ENCODE measurements around the gene ENPP3. TPM values are rescaled to one million over a fixed set of nuclear protein-coding genes. Genes with fewer than 3 reads are reported as not detected.

Gene ENPP3
- total and polyA plus RNA-seq, 7 experiments from 2014 or later: 0.15 to 7.1 (median 0.39) TPM

DNA sequence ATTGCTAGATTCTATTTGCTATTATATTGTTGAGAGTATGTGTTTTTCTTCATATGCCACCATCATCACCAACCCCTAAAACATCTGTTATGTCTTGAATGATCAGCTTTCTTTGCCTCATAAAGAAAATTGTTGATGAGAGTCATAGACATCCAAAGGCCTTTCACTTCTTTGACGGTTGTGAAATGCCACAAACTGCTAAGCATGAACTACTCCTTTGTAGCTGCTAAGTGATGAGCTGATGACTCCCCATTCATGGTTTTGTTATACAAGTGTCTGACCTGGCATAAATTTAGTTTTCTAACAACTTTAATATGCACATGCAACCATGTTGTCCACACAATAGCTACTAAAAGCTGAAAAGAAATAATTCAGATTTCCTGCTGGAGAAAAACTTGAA is 8.4 kb upstream of the ENPP3 start:
- H3K36me3 ChIP-seq (ENCODE audit: control insufficient read depth in 2 of 3, insufficient read depth in 3 of 3, low read length in 3 of 3): peaks cover 3 to 18% (median 10%) of the 10 kb centered on the region in 3 experiments
- no peaks in the 10 kb centered on the region for H3K27me3 ChIP-seq (ENCODE audit: control insufficient read depth in 2 of 2, insufficient read depth in 2 of 2, low read length in 2 of 2)
- peak overlapping the region; percentile 68 to 95 (median 94) for H3K27ac Mint-ChIP-seq
- no peaks in the 10 kb centered on the region for H3K9me3 ChIP-seq (ENCODE audit: control insufficient read depth in 2 of 3, low read length in 3 of 3)
- H3K4me1 ChIP-seq (ENCODE audit: control insufficient read depth in 2 of 2, insufficient read depth in 2 of 2, low read length in 2 of 2): peaks cover 16 to 18% of the 10 kb centered on the region in 2 donors
- H3K4me3 Mint-ChIP-seq: peak overlapping the region; percentile 95 to 100 (median 98)
- POLR2A ChIA-PET: interaction anchor here (1.1 to 1.9 kb wide), 5 partner anchors 10 to 453 kb away, joined by 3 to 10 read pairs (median 5); no protein-coding TSS in a partner anchor
- H3K4me3 ChIP-seq (ENCODE audit: low read length): peak overlapping the region; percentile 92
- peak overlapping the region; percentile 75 for H3K27ac ChIP-seq (ENCODE audit: low read depth, low read length)
- ATAC-seq (no peak), DNase-seq (peak in 2 of 9 donors; percentile 5 to 8)
- intact Hi-C loops (cut with micrococcal nuclease): loop anchor here (1.0 to 5.0 kb wide), 22 partner anchors 94 to 1881 kb away; partner anchors contain the start of genes AKAP7 (in 2 of the 2), EPB41L2 (in 2 of the 2), L3MBTL3 (in 1 of the 2) and RPS12 (in 1 of the 2)
- H3K36me3 Mint-ChIP-seq: peaks cover 0 to 9% (median 2%) of the 10 kb centered on the region in 5 donors
- H3K4me1 Mint-ChIP-seq: peaks cover 16 to 49% (median 43%) of the 10 kb centered on the region in 7 donors
- CTCF ChIA-PET: interaction anchor here (0.8 to 3.9 kb wide), 19 partner anchors 8 to 1528 kb away, joined by 3 to 29 read pairs (median 4); partner anchors contain the start of genes AKAP7 and ENPP3
- H3K27me3 Mint-ChIP-seq: peaks cover 0 to 5% (median 0%) of the 10 kb centered on the region in 5 donors
- no peaks in the 10 kb centered on the region for H3K9me3 Mint-ChIP-seq

- H3K27ac ChIP-seq (ENCODE audit: low read depth, low read length): no peak overlapping the region
- peaks cover 16 to 18% of the 10 kb centered on the region in 2 donors for H3K4me1 ChIP-seq (ENCODE audit: control insufficient read depth in 2 of 2, insufficient read depth in 2 of 2, low read length in 2 of 2)
- Mint-ChIP-seq H3K27me3 (peaks cover 0 to 5% (median 0%) of the 10 kb centered on the region in 5 donors), H3K27ac (peak overlapping the region in 7 of 9 donors; percentile 5 to 95 (median 93)), H3K4me1 (peaks cover 16 to 49% (median 42%) of the 10 kb centered on the region in 7 donors), H3K36me3 (peaks cover 0 to 6% (median 2%) of the 10 kb centered on the region in 5 donors), H3K4me3 (peak overlapping the region in 6 of 10 donors; percentile 95 to 99 (median 98)), H3K9me3 (no peaks in the 10 kb centered on the region)
- no peak for ATAC-seq
- intact Hi-C loops (cut with micrococcal nuclease): loop anchor here (2.0 to 5.0 kb wide), 12 partner anchors 111 to 1882 kb away; partner anchors contain the start of genes AKAP7 (in 1 of the 2), EPB41L2 (in 1 of the 2), L3MBTL3 (in 1 of the 2) and RPS12 (in 1 of the 2)
- no peaks in the 10 kb centered on the region for H3K27me3 ChIP-seq (ENCODE audit: control insufficient read depth in 2 of 2, insufficient read depth in 2 of 2, low read length in 2 of 2)
- no peak for DNase-seq
- H3K4me3 ChIP-seq (ENCODE audit: low read length): no peak overlapping the region
- H3K36me3 ChIP-seq (ENCODE audit: control insufficient read depth in 2 of 3, insufficient read depth in 3 of 3, low read length in 3 of 3): peaks cover 0 to 10% (median 2%) of the 10 kb centered on the region in 3 experiments
- no peaks in the 10 kb centered on the region for H3K9me3 ChIP-seq (ENCODE audit: control insufficient read depth in 2 of 3, low read length in 3 of 3)
- CTCF ChIA-PET: interaction anchor here (1.4 to 3.9 kb wide), 2 partner anchors 110 to 744 kb away, joined by 10 to 29 read pairs; no protein-coding TSS in a partner anchor
- POLR2A ChIA-PET: interaction anchor here (1.6 kb wide), 1 partner anchor 97 kb away, joined by 5 read pairs; no protein-coding TSS in a partner anchor
Observed at GRCh38 chr6:131629651-131630050, 7.5 kb upstream of the ENPP3 start.

- POLR2A ChIA-PET: no interaction called here
- Histone ChIP-seq H3K36me3 (ENCODE audit: control insufficient read depth in 2 of 3, insufficient read depth in 3 of 3, low read length in 3 of 3) (peaks cover 0 to 4% (median 0%) of the 10 kb centered on the region in 3 experiments), H3K4me1 (ENCODE audit: control insufficient read depth in 2 of 2, insufficient read depth in 2 of 2, low read length in 2 of 2) (peaks cover 11 to 15% of the 10 kb centered on the region in 2 donors), H3K9me3 (ENCODE audit: control insufficient read depth in 2 of 3, low read length in 3 of 3) (no peaks in the 10 kb centered on the region), H3K4me3 (ENCODE audit: low read length) (no peak overlapping the region), H3K27me3 (ENCODE audit: control insufficient read depth in 2 of 2, insufficient read depth in 2 of 2, low read length in 2 of 2) (no peaks in the 10 kb centered on the region), H3K27ac (ENCODE audit: low read depth, low read length) (no peak overlapping the region)
- H3K4me1 Mint-ChIP-seq: peaks cover 14 to 39% (median 34%) of the 10 kb centered on the region in 7 donors
- intact Hi-C loops (cut with micrococcal nuclease): no loop called here
- H3K9me3 Mint-ChIP-seq: no peaks in the 10 kb centered on the region
- peaks cover 0 to 4% (median 0%) of the 10 kb centered on the region in 5 donors for H3K36me3 Mint-ChIP-seq
- H3K4me3 Mint-ChIP-seq: peak overlapping the region in 1 of 10 donors; percentile 29
- DNase-seq (no peak), ATAC-seq (no peak)
- CTCF ChIA-PET: interaction anchor here (0.6 to 1.3 kb wide), 4 partner anchors 98 to 576 kb away, joined by 3 to 4 read pairs (median 3); no protein-coding TSS in a partner anchor
- H3K27me3 Mint-ChIP-seq: peaks cover 0 to 5% (median 0%) of the 10 kb centered on the region in 5 donors
- peak overlapping the region in 2 of 9 donors; percentile 34 to 36 for H3K27ac Mint-ChIP-seq
Observed at GRCh38 chr6:131631625-131632289, 5.3 kb upstream of the ENPP3 start.

DNA sequence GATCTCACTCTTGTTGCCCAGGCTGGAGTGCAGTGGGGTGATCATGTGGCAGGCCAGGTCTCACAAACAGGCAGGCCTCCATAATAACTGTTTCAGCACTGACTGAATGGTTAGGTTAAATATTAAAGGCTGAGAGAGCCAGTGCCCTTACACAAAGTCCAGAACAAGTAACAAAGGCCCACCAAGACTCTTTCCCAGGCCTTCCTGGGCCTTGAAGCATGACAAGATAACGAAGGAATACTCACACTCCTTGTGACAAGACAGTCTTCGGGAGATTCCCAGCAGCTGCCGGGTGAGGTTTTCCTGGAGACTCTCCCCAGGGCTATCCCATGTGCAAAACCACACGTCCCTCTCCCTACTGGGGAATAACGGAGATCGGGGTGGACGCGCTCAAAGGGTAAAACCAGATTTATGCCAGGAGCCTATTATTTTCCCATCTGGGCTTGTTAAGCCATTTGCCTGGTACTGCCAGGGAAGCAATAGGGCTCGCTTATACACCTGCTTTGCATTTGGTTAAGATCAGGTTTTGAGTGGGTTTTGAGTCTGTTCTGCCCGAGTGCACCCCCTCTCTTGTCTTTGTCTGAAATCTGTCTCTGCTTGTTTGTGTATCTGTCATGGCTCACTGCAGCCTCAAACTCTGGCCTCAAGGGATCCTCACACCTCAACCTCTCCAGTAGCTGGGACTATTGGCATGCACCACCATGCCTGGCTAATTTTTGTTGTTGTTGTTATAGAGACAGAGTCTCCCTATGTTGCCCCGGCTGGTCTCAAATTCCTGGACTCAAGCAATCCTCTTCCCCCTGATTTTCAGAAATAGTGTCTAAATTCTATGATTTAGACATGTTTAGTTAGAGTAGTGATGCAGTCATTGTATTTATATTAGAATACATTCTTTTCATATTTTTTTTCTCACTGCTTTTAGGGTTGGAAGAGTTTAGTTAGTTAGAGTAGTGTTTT is 1.4 kb upstream of the ENPP3 start:
- Histone ChIP-seq H3K27ac (ENCODE audit: low read depth, low read length) (no peak overlapping the region), H3K27me3 (ENCODE audit: control insufficient read depth in 2 of 2, insufficient read depth in 2 of 2, low read length in 2 of 2) (no peaks in the 10 kb centered on the region), H3K9me3 (ENCODE audit: control insufficient read depth in 2 of 3, low read length in 3 of 3) (no peaks in the 10 kb centered on the region), H3K4me3 (ENCODE audit: low read length) (no peak overlapping the region), H3K4me1 (ENCODE audit: control insufficient read depth in 2 of 2, insufficient read depth in 2 of 2, low read length in 2 of 2) (no peaks in the 10 kb centered on the region), H3K36me3 (ENCODE audit: control insufficient read depth in 2 of 3, insufficient read depth in 3 of 3, low read length in 3 of 3) (no peaks in the 10 kb centered on the region)
- ATAC-seq (no peak), DNase-seq (no peak)
- Mint-ChIP-seq H3K9me3 (peaks cover 0 to 1% (median 0%) of the 10 kb centered on the region in 11 donors), H3K27me3 (peaks cover 0 to 5% (median 0%) of the 10 kb centered on the region in 5 donors), H3K36me3 (peaks cover 0 to 8% (median 0%) of the 10 kb centered on the region in 5 donors), H3K4me3 (no peak overlapping the region), H3K27ac (no peak overlapping the region), H3K4me1 (peaks cover 0 to 6% (median 0%) of the 10 kb centered on the region in 7 donors)
- POLR2A ChIA-PET: no interaction called here
- CTCF ChIA-PET: no interaction called here
- intact Hi-C loops (cut with micrococcal nuclease): no loop called here

- intact Hi-C loops (cut with micrococcal nuclease): no loop called here
- Mint-ChIP-seq H3K9me3 (peaks cover 0 to 1% (median 0%) of the 10 kb centered on the region in 11 donors), H3K4me1 (no peaks in the 10 kb centered on the region), H3K27me3 (peaks cover 0 to 3% (median 0%) of the 10 kb centered on the region in 5 donors), H3K4me3 (no peak overlapping the region), H3K36me3 (peaks cover 0 to 8% (median 0%) of the 10 kb centered on the region in 5 donors), H3K27ac (no peak overlapping the region)
- CTCF ChIA-PET: no interaction called here
- no peak overlapping the region for H3K27ac ChIP-seq (ENCODE audit: low read depth, low read length)
- DNase-seq (no peak), ATAC-seq (no peak)
- no peaks in the 10 kb centered on the region for H3K9me3 ChIP-seq (ENCODE audit: control insufficient read depth in 2 of 3, low read length in 3 of 3)
- no peaks in the 10 kb centered on the region for H3K36me3 ChIP-seq (ENCODE audit: control insufficient read depth in 2 of 3, insufficient read depth in 3 of 3, low read length in 3 of 3)
- POLR2A ChIA-PET: interaction anchor here (0.6 to 1.8 kb wide), 2 partner anchors 10 to 16 kb away, joined by 5 to 8 read pairs; partner anchors contain the start of gene MED23
- H3K4me3 ChIP-seq (ENCODE audit: low read length): no peak overlapping the region
- no peaks in the 10 kb centered on the region for H3K27me3 ChIP-seq (ENCODE audit: control insufficient read depth in 2 of 2, insufficient read depth in 2 of 2, low read length in 2 of 2)
- no peaks in the 10 kb centered on the region for H3K4me1 ChIP-seq (ENCODE audit: control insufficient read depth in 2 of 2, insufficient read depth in 2 of 2, low read length in 2 of 2)
Observed at GRCh38 chr6:131638013-131638412, 911 bp downstream of the ENPP3 start.

DNA sequence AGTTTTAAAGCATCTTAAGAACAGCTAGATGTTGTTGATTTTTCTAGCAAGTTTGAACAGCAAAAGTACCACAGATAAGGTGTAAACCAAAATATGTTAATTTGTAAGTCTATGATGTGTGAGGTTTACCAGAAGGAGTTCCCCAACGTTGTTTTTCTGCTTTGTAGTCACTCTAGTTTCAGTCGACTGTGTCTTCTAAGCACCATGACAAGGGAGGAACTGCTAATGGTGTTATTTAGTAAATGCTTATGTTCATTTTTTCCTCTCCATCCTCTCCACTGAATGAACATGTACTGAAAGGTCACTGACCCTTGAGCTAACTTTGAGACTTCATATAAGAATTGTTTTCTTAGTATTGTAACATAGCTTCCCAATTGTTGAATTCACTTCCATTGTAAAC is 3.0 kb downstream of the ENPP3 start:
- no peaks in the 10 kb centered on the region for H3K27me3 ChIP-seq (ENCODE audit: control insufficient read depth in 2 of 2, insufficient read depth in 2 of 2, low read length in 2 of 2)
- H3K27ac Mint-ChIP-seq: no peak overlapping the region
- no peak overlapping the region for H3K4me3 Mint-ChIP-seq
- H3K27me3 Mint-ChIP-seq: no peaks in the 10 kb centered on the region
- ATAC-seq (peak; percentile 27), DNase-seq (no peak)
- H3K9me3 ChIP-seq (ENCODE audit: control insufficient read depth in 2 of 3, low read length in 3 of 3): no peaks in the 10 kb centered on the region
- ChIA-PET CTCF (interaction anchor here (0.7 kb wide), 1 partner anchor 1808 kb away, joined by 3 read pairs; no protein-coding TSS in a partner anchor), POLR2A (interaction anchor here (1.8 kb wide), 1 partner anchor 12 kb away, joined by 8 read pairs; the partner anchor contains the start of gene MED23)
- H3K4me3 ChIP-seq (ENCODE audit: low read length): no peak overlapping the region
- H3K9me3 Mint-ChIP-seq: peaks cover 0 to 1% (median 0%) of the 10 kb centered on the region in 11 donors
- no peaks in the 10 kb centered on the region for H3K4me1 Mint-ChIP-seq
- no peaks in the 10 kb centered on the region for H3K4me1 ChIP-seq (ENCODE audit: control insufficient read depth in 2 of 2, insufficient read depth in 2 of 2, low read length in 2 of 2)
- H3K27ac ChIP-seq (ENCODE audit: low read depth, low read length): no peak overlapping the region
- H3K36me3 ChIP-seq (ENCODE audit: control insufficient read depth in 2 of 3, insufficient read depth in 3 of 3, low read length in 3 of 3): no peaks in the 10 kb centered on the region
- intact Hi-C loops (cut with micrococcal nuclease): no loop called here
- peaks cover 0 to 5% (median 0%) of the 10 kb centered on the region in 5 donors for H3K36me3 Mint-ChIP-seq
